Iris pigment epithelial cell (primary cell): ENCODE measurements around the gene ISG20L2.
"Not testable (repeated sequence)": the region's sequence is repeated elsewhere in the genome, so short reads cannot be mapped to it uniquely, and the experiment has no call there.

Experiments used
- DNase-seq: peaks from one replicate; pipeline ENCODE4 v3.0.0-alpha.2; 2011; ENCODE audit warnings: low read depth

The ISG20L2 gene

GRCh38 chr1:156728599-156729462 is at the start of gene ISG20L2:
Gene ISG20L2, minus strand, starts transcription at chr1:156728766. Its CDS starts 1,114 bp downstream, at chr1:156727652.
- peak; percentile 99 for DNase-seq

DNA sequence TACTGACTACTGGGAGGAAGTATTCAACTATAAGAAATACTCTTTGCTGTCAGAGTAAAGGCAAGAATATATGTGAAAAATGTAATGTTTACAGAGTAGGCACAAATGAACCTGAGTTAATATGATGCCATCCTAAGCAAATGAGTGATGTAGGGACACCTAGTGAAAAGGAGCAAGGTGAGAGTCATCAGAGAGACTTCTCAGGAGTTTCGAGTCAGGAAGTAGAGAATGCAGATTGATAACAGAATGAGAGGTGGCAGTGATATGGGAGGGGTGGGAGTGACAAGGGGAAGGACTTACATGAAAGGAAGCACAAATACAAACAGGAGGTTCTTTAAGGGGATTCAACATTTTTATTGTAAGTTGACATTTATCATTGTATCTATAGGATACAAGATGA is 49.0 kb upstream of the ISG20L2 start:
- DNase-seq, result no peak

DNA sequence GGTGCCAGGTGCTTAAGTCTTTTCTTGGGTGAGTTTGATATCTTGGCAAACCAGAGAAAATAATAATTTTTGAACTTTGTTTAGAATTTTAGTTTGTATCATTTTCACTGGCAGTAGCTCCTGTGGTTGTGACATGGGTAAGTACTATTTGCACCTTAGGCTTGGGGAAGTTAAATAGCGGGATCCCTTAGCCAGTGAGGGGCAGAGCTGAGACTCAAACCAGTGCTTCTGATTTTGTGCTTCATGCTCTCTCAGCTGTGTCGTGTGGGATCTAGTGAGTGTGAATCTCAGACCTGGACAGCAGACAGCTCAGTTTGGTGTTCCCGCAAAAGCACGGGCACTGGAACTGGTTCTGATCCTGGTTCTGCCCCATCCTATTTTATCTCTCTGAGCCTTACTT is 48.4 kb upstream of the ISG20L2 start:
- no peak for DNase-seq

GRCh38 chr1:156775799-156776198 is 47.2 kb upstream of the ISG20L2 start:
- no peak for DNase-seq

GRCh38 chr1:156773607-156774006 is 45.0 kb upstream of the ISG20L2 start:
- no peak for DNase-seq

DNA sequence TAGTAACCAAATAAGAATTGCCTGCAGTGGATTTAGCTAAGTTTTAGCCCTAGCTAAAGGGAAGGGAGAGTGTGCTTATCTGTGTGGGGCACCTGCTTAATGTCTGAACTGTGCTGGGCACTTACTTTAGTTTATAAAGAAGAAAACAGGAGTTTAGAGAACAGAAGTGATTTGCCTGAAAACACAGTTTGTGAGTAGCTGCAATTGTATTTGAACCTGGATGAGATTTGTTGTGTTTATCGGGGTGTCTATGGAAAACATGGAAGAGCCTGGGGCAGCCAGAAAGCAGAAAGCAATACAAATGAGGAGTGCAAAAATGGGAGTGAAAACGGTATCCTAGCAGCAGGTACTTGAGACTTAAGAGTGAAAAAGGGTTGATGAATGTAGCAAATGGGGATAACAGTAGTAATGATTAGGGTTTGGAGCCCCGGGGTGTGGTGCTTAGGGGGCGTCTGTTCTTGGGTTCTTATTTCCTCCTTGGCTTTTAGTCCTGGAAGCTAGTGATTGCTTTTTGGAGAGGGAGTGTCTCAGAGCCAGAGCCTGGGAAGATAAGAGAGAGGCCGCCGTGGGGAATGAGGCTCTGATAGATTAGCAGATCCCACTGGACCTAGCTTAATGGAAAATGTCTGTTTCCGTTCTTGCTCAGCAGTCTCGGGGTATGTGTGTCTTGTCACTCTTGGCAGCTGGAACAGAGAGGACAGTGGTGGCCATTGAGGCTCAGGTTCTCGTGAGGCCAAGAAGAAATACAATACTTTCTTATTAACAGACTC is 44.3 kb upstream of the ISG20L2 start:
- no peak for DNase-seq

DNA sequence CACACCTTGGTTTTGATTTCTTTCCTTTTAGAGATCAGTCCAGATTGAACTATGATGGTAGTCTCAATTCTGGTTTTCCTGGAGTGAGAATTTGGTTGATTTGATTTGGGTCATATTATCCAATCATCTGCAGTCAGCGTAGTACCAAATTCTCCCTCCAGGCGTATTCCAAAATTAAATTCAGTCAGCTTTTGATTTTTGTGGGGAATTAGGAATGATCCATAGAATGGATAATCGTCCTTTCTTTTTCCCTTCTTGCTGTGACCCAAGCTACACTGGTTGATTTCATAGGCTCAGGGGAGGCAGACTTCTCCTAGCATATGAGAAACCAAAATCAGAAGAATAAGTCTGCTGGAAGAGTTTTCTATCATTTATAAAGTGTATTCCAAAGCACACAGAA is 43.7 kb upstream of the ISG20L2 start:
- DNase-seq, result no peak

DNA sequence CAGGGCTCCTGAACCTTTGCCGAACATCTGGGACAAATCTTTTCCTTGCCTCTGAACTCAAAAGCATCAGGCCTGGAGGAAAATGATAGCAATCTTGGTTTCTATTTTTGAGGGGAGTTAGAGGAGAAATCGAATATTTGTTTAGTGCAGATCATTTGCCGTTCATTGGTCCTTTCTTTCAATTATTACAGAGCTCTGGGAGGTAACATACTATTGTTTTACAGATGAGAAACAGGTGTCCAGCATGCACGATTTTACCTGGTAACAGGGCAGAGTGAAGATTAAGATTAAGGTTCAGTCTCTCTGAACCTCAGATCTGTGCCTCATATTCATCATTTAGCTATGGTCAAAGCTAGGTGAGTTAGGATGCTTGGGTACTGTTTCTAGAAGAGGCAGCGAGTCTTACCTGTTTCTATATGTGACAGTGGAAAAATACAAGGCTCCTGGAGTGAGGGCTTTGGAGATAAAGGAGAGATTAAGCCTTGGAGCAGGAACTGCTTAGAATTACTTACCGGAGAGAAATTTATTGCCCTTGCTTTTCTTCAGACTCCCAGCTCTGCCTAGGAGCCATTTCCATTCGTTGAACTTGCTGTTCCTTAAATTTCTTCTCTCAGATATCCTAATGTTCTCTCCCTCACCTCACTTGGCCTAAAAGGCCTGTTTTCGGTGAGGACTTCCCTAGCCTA is 40.2 kb upstream of the ISG20L2 start:
- DNase-seq, result no peak

DNA sequence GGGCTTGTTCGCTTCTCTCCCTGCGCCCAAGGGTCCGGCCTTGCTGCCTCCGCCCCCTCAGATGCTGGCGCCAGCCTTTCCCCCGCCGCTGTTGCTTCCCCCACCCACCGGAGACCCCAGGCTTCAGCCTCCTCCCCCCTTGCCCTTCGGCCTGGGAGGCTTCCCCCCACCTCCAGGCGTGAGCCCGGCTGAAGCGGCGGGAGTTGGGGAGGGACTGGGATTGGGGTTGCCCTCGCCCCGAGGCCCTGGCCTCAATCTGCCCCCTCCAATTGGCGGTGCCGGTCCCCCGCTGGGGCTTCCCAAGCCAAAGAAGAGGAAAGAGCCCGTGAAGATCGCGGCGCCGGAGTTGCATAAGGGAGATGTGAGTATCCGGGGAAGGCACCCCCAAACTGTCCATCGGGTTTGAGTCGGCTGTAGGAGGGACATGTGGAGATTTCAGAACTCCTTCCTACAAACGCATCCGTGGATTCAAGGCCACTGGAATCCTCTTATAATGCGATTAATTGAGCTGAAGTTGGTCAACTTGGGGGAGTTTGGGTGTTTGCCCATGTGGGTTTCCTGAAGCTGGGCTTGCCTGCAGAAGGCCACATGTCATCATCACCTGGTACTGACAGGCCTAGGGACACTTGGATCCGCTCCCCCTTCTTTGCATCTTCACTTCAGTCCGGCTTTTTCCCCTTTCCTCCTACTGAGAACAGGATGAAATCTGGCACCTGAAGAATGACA is 39.5 kb upstream of the ISG20L2 start:
- peak; percentile 45 for DNase-seq

DNA sequence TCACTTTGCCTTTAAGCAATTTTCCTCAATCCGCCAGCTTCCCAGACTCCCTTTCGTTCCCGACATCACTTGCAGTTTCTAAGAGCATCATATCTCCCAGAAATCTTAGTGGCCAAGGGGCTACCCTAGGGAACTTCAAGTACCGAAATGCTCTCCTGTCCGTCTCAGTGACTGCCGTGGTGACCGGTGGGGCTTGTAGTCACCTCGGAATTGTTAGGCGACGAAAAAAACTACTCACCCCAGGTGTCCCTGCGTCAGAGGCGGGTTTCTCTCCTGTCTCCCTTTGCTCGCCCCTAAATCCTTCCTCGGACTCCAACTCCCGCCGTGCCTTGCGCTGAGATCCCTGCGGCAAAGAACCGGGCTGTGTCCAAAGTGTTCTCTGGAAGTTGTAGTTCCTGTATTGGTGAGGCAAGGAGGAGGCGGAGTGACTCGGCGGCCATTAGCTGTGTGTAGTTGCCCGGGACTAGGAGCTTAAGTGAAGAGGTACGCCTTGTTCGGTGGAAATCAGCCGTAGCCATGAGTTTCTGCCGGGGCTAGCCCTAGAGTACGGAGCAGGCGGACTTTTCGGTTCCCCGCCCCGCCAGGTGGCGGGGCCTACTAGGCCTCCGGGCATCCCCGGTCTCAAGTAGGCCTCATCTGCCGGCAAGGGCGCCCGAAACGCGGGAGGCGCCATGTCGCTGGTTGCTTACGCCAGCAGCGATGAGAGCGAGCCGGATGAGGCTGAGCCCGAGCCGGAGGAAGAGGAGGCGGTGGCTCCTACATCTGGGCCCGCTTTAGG is 38.7 kb upstream of the ISG20L2 start, which contains the start of gene PRCC:
Gene PRCC (plus strand): TSS at position 435 of the 778 bp plus-strand sequence. CDS start 237 bp downstream, at position 672.
- peak; percentile 100 for DNase-seq

GRCh38 chr1:156766298-156767100 is 37.9 kb upstream of the ISG20L2 start:
- peak; percentile 20 for DNase-seq

DNA sequence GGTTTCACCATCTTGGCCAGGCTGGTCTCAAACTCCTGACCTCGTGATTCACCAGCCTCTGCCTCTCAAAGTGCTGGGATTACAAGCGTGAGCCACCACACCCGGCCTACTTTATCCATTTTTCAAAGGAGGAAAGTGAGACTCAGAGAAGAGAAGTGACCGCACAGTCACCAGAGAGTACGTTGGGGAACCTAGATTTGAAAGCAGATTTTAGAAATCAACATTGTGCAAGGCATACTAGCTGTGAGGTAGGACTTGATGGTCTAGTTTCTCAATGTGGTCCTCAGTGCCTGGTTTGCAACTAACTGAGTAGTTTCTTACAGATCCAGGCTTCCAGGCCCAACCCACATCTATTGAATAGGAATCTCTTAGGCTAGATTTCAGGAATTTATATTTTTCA is 37.1 kb upstream of the ISG20L2 start:
- DNase-seq, result no peak

GRCh38 chr1:156765136-156765535 is 36.6 kb upstream of the ISG20L2 start:
- DNase-seq, result not testable (repeated sequence)

- no peak for DNase-seq
Observed at GRCh38 chr1:156760796-156761104, 32.2 kb upstream of the ISG20L2 start.

DNA sequence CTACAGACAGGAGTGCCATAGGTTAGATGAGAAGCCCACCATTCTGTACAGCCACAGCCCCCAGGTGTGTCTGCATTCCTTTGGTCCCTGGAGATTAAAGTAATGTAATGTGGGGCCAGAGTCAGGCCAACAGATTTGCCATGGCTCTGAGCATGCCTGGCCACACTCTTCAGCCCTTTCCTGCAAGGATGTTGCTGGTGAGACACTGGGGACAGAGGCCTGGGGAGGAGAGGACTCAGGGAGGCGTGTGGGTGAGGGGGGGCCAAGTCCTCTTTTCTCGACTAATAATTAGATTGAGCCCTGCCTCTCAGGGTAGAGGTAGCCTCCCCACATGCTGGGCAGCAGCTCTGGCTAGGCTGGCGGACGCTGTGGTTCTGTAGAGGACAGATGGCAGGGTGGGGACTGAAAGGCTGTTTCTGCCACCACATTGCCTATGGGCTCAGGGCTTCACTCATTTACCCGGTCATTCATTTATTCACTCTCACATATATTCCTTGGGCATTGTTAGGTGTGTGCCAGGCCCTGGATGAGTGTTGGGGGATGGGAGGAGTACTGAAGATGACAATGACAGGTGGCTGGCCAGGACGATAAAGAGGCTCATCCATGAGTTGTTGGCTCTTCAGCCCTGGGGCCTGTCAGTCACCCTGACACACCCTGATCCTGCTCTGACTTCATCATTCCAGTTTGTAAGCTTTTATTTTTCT is 31.7 kb upstream of the ISG20L2 start:
- DNase-seq, result no peak

DNA sequence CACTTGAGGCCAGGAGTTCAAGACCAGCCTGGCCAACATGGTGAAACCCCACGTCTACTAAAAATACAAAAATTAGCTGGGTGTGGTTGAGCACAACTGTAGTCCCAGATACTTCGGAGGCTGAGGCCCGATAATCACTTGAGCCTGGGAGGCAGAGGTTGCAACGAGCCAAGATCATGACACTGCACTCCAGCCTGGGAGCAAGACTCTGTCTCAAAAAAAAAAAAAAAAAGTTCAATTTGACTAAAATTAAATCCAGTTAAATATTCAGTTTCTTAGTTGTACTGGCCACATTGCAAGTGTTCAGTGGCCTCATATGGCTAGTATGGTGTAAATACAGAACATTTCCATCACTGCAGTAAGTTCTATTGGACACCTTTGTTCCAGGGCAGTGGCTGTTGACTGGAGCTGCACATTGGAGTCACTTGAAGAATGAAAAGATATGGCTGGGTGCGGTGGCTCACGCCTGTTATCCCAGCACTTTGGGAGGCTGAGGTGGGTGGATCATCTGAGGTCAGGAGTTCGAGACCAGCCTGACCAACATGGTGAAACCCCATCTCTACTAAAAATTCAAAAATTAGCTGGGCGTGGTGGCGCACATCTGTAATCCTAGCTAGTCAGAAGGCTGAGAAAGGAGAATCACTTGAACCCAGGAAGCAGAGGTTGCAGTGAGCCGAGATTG is 29.1 kb upstream of the ISG20L2 start:
- DNase-seq, result not testable (repeated sequence)

DNA sequence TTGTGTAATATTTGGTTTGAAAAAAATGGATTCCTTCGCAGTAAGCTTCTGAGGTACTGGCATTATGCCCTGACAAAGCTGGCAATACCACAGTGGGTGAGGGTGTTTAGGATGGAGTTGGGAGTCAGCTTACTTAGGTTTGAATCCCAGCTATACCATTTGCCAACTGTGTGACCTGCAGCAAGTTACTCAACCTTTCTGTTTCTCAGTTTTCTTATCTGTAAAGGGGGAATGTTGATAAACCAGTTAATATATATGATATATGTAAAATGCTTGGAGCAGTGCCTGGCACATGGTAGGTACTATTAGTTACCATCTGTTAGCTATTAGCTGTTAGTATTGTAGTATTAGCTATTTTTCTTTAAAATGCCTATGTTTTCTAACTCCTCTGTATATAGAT is 27.8 kb upstream of the ISG20L2 start:
- no peak for DNase-seq

- DNase-seq, result no peak
Observed at GRCh38 chr1:156755527-156755950, 27.0 kb upstream of the ISG20L2 start.

DNA sequence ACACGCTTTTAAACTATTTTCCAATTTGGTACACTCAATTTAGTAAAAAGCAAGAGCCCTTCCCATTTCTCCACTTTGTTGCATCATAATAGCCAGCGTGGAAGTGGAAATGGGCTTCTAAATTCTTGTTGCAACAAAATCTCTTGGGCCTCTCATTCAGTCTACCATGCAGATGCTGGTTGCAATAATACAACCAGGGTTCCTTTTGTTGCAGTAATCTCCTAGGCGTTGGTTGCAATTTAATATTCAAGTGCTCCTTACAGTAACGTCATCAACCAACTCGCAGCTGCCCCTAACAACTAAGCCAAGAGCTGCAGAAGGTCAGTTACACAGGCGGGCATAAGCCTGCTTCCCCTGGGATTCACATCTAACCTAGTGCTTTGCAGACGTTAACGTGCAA is 25.7 kb upstream of the ISG20L2 start:
- no peak for DNase-seq
